ENCODE data around the gene NHEJ1. TPM values are rescaled to one million over a fixed set of nuclear protein-coding genes. Genes with fewer than 3 reads are reported as not detected.

NHEJ1 gene
- total RNA-seq, 1 experiment from 2014 or later: 16.4 TPM

DNA sequence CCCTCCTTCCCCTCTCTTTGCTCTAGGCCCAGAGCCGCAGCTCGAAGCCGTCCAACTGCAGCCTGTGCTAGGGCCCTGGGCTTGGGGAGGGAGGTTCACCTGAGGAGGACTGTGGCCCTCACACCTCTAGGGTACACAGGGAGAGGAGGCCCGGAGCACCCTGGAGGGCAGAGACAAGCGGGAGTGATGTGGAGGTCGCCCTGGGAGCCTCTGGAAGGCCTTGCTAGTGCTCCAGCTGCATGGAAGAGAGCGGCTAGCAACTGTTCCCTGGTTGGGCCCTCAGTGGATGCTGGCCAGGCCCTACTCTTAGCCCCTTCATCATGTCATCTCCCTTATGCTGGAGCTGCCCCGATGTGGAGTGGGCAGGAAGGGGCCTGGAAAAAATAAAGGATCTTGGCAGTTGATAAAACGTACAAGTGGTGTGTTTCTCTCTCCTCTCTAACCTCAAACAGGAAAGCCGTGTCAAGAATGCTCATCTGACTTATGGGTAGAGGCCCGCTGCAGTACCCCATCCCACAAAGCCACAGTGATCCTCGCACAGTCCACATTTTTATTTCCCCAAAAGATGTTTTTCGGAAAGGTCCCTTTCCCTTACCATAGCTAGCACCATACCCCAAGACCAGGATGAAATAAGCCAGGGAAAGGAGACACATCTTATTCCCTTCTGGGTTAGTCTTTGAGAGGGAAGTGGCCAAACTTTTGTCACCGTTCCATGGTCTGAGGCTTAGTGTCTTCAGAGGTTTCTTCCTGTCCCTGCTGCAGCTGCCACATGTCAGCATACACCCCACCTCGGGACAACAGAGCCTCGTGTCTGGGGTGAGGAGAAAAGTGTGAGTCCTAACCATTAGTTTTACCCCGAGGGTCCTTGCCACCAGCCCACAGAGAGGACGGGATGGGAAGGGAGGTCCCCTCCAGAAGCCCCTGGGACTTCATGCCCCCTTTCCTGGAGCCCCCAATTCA is 48.9 kb upstream of the NHEJ1 start:
- H3K27me3 ChIP-seq (ENCODE audit: insufficient read depth, low read length): no peaks in the 10 kb centered on the region
- DNase-seq (ENCODE audit: low read depth, low spot score) (no peak), ATAC-seq (no peak)
- BruUV-seq (replicated peaks): no TSS peak
- H3K9me2 ChIP-seq (ENCODE audit: insufficient read depth): no peaks in the 10 kb centered on the region
- H4K20me1 ChIP-seq (ENCODE audit: insufficient read depth): no peaks in the 10 kb centered on the region
- H3K9ac ChIP-seq (ENCODE audit: low read length): no peak overlapping the region
- H2AFZ ChIP-seq (ENCODE audit: low read depth, low read length, poor library complexity, severe bottlenecking): no peak overlapping the region
- no peak overlapping the region for H3K27ac ChIP-seq (ENCODE audit: low read depth, low read length)
- H3K4me3 ChIP-seq (replicated peaks in 1 of 2; ENCODE audit: low read depth in 1 of 2, low read length in 2 of 2): no peak overlapping the region
- RAD21 ChIA-PET (ENCODE audit: low non-redundant PET in 1 of 2, low total read pairs in 2 of 2, uncharacterized antibody in 2 of 2, unreplicated experiment in 2 of 2): no interaction called here
- intact Hi-C loops (cut with micrococcal nuclease): loop anchor here (2.0 kb wide), 2 partner anchors 39 to 49 kb away; partner anchors contain the start of genes NHEJ1 and SLC23A3
- CTCF ChIA-PET: no interaction called here
- peaks cover 10 to 23% of the 10 kb centered on the region in 2 experiments; a peak in 3 of 4 replicates for H3K36me3 ChIP-seq (ENCODE audit: control insufficient read depth in 1 of 2, insufficient read depth in 2 of 2, low read length in 2 of 2)
- POLR2A ChIA-PET: no interaction called here
- H3K79me2 ChIP-seq (ENCODE audit: insufficient read depth, low read length): no peaks in the 10 kb centered on the region
- peaks cover 0 to 7% of the 10 kb centered on the region in 2 experiments; a peak in 2 of 4 replicates for H3K9me3 ChIP-seq (ENCODE audit: control insufficient read depth in 1 of 2, insufficient read depth in 1 of 2, low read depth in 1 of 2, low read length in 2 of 2)
- H3K4me1 ChIP-seq (ENCODE audit: control insufficient read depth in 1 of 2, insufficient read depth in 2 of 2, low read length in 2 of 2): peaks cover 11 to 17% of the 10 kb centered on the region in 2 experiments
- no peak overlapping the region for H3K4me2 ChIP-seq (ENCODE audit: low read length)
- TF ChIP-seq YY1 (IDR thresholded peaks at IDR 0.05; ENCODE audit: extremely low read depth, insufficient replicate concordance, low read depth, low read length): no peak
- no peak for TF ChIP-seq SIN3A (IDR thresholded peaks at IDR 0.05; ENCODE audit: low read depth)
- TF ChIP-seq EGR1 (IDR thresholded peaks at IDR 0.05; ENCODE audit: low read depth): no peak
- TF ChIP-seq REST (IDR thresholded peaks at IDR 0.05; ENCODE audit: low read depth): no peak
- TF ChIP-seq CBX3 (IDR thresholded peaks at IDR 0.05; ENCODE audit: low read depth): no peak
- TF ChIP-seq FOSL1 (IDR thresholded peaks at IDR 0.05; ENCODE audit: low read depth): no peak
- TF ChIP-seq ZNF274 (IDR thresholded peaks at IDR 0.05; ENCODE audit: low read depth, low read length): no peak
- no peak for TF ChIP-seq RAD21 (IDR thresholded peaks at IDR 0.05; ENCODE audit: low read depth)
- no peak for TF ChIP-seq ELF1 (IDR thresholded peaks at IDR 0.05; ENCODE audit: borderline replicate concordance, low read depth)
- TF ChIP-seq EZH2 (IDR thresholded peaks at IDR 0.05): no peak
- no peak for TF ChIP-seq SRF (IDR thresholded peaks at IDR 0.05; ENCODE audit: low read depth)
- TF ChIP-seq EZH2phosphoT487 (IDR thresholded peaks at IDR 0.05; ENCODE audit: borderline replicate concordance): no peak
- TF ChIP-seq, protein P1, sequence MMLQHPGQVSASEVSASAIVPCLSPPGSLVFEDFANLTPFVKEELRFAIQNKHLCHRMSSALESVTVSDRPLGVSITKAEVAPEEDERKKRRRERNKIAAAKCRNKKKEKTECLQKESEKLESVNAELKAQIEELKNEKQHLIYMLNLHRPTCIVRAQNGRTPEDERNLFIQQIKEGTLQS (IDR thresholded peaks at IDR 0.05): no peak
- no peak for TF ChIP-seq TCF7L2 (IDR thresholded peaks at IDR 0.05; ENCODE audit: borderline replicate concordance, extremely low read depth, insufficient read depth, insufficient read length)

All from HCT116 (cell line).